Dedifferentiated amniotic fluid mesenchymal stem cell (primary cell): Measurements from ENCODE around the gene ZNF423.

Experiments
- DNase-seq: peaks from one replicate; pipeline ENCODE4 v3.0.0-alpha.2; 2016; ENCODE audit errors: extremely low spot score

The ZNF423 gene

GRCh38 chr16:49750341-49751000 lies 105.4 kb downstream of the ZNF423 start:
- DNase-seq = no peak

GRCh38 chr16:49749816-49750215 lies 106.1 kb downstream of the ZNF423 start:
- no peak for DNase-seq

- DNase-seq = no peak
These were observed 107.6 kb downstream of the ZNF423 start for GRCh38 chr16:49748322-49748721.

- no peak for DNase-seq
These were observed 108.3 kb downstream of the ZNF423 start for GRCh38 chr16:49747654-49748053.

DNA sequence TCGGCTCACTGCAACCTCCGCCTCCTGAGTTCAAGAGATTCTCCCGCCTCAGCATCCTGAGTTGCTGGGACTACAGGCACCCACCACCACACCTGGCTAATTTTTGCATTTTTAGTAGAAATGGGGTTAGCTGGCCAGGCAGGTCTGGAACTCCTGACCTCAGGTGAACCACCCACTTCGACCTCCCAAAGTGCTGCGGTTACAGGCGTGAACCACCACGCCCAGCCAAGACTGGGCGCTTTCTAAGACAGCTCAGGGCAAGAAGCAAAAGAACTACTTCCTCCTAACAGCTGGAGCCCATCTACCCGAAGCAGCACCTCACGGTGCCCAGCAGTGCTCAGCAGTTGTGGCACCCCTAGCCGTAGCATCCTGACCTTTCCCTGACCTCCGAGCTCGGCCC lies 109.4 kb downstream of the ZNF423 start:
- no peak for DNase-seq

DNA sequence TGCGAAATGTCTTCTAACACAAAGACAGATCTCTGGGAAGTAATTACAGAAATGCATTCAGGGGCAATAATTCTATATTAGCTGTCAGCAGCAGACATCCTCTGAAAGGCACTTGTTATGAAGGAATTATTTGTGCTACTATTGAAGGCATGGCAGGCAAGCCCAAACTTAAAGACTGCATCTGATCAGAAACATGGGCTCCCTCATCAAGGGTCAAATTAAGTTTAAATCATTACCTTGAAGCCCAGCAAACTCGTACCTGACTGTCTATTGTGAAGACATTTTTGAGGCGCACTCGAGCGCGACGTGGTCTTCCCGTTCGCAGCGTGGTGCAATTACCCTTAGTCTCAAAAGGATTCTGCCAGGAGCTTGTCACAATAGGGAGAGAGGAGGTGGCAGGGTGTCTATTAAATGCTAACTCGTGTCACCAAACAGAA lies 110.6 kb downstream of the ZNF423 start:
- no peak for DNase-seq

DNA sequence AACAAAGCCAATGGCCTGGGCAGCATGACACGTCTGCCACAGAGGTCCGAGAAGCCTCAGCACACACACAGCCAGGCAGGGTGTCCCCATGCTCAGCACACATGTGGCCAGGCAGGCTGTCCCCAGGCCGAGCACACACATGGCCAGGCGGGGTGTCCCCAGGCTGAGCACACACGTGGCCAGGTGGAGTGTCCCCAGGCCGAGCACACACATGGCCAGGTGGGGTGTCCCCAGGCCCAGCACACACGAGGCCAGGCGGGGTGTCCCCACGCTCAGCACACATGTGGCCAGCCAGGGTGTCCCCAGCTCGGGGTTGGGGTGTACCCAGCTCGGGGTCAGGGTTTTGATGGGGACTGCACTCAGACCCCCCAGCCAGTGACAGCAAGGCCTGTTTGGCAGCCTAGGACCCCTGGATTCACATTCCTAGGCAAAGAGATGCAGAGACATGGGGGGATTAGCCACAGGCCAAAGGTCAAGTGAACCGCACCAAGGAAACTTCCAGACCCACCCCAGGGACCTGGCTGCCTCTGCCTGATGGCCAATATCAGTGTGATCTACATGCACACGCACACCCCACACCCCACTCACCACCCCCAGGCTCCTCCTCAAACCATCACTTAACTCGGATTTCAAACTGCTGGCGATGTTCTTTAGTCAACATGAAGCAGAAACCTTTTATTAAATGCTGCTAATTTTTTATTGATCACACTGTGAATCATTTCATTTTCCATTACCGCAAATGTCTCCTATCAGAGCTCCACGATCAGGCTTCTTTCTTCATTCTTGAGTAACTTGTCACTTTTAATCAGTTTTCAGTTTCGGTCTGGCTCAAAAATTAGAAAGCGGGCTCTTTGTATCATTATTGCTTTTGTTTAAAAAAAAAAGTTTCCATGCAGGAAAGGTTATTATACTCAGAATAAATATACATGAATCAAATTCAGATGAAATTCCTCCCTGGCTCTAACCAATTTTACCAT lies 111.4 kb downstream of the ZNF423 start:
- no peak for DNase-seq

DNA sequence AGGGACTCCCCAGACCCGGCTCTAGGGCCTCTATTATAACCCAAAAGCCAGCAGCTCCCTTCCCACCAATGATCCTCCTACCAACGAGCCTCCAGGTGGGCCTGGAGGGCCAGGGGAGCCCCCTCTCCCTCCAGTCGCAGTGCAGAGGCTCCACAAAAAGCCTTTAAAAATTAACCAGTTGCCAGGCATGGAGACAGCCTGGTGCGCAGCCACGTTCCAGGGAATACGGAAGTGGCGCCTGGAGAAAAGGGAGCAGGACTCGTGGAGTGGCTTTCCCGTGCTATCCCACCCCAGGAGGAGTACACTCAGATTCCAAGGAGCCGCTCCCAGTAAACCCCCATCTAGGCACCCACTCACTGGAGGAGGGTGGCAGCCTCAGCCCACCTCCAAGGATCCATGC lies 112.3 kb downstream of the ZNF423 start:
- DNase-seq = no peak

DNA sequence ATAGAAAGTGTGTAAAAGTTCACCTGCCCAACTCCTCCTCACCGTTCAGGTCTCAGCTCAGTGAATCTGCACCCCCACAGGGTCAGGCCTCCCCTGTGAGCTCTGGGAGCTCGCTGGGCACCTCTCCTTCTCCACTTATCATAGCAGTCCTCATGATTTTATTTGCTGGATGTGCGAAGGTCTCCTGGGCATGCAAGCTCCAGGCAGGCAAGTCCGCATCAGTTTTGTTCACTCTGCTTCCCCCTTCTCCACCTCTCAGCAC lies 112.8 kb downstream of the ZNF423 start:
- no peak for DNase-seq

DNA sequence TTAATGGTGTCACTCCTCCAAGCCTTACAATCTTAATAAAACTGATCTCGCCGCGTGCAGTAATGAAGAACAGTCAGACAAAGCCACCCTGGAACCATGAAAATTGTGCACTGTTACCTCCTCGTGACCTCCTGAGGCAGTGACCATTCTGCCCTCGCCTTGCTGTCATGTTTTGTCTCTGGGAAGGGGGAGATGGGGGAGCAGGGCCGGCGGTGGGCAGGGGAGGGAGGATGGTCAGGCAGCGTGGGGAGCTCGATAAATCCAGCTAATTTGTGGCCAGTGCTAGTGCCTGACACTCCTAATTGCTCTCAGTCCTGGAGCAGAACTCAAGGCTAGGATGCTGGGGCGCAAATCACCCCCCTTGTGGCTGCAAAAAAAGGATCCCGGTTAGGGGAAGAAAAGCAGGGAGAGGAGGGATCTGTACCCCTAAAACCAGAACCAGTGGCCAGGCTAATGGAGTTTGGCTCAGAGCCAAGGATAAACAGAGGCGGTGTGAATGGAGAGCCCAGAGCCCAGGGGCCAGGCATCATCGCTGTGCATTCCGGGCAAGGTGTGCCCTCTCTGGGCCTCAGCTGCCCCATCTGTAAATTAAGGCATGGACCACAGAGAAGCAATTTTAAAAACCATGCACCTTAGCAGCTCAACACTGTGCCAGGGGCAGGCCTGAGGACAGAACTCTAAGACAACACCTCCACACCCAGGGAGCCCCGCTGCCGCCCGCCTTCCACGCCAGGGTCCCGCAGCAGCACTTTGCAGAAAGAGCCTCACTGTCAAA lies 113.3 kb downstream of the ZNF423 start:
- no peak for DNase-seq

DNA sequence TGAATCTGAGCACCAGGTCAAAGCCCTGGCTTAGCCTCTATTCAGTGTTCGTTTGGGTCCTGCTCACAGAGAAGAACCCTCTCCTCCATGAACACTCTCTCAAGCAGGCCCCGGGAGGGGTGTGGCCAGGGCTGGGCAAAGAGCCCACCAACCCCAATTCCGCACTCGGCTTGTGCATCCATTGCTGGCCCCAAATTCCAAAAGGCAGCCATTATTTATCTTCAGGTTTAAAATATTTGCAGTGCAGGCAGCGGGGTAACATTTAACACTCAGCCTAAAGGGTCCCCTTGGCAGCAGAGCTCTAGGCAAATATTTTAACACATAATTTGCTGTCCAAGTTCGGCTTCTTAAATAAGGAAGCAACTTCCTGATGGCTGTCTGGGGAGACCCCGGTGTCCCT lies 115.7 kb downstream of the ZNF423 start:
- DNase-seq = no peak

DNA sequence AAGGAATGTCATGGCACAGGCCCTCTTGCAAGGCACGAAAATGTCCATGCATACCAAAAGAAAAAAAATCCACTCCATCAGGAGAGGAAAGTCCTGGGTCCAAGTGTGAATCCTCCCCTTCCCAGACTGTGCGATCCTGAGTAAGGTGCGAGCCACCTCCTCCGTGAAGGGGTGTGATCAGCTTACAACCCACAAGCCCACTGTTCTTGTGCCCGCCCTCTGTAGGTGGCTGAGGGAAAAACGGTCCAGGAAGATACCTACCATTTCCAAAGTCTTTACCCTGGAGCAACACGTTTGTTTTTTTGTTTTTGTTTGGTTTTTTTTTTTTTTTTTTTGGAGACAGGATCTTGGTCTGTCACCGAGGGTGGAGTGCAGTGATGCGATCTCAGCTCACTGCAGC lies 116.5 kb downstream of the ZNF423 start:
- DNase-seq = no peak

DNA sequence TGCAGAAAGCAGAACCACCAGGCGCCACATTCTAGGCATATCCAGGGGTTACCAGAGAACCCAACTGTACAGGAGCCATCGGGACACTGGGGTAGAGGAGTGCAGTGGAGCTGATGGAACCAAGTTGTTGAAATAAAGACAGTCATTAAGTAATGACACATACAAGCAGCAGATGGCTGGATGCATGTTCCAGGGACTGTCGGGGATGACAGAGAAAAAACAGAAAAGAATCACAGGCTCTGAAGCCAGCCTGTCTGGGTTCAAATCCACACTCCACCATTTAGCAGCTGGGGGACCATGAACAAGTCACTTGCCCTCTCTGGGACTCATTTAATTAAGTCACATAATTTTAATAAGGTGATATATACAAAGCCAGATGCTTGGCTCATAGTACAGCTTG lies 117.1 kb downstream of the ZNF423 start:
- DNase-seq = no peak

GRCh38 chr16:49738001-49738400 lies 117.9 kb downstream of the ZNF423 start:
- no peak for DNase-seq

DNA sequence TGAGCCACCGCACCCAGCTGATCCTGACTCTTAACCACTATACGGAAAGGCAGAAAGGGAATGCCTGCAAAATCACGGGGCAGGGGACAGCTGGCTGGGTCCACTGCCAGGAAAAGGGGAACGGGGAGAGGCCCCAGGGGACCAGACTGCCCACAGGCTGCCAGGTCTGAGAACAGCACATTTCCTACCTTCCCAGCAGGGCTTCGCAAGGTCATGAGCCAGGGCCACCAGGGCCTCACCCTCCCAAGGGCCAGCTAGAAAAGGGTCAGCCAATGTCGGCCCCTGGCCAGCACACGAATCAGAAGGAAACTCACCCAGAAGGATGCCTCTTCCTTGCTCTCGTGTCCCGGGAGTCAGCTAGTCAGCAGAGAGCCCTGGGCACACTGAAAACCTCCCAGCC lies 118.4 kb downstream of the ZNF423 start:
- no peak for DNase-seq

GRCh38 chr16:49734331-49734730 lies 121.6 kb downstream of the ZNF423 start:
- no peak for DNase-seq

DNA sequence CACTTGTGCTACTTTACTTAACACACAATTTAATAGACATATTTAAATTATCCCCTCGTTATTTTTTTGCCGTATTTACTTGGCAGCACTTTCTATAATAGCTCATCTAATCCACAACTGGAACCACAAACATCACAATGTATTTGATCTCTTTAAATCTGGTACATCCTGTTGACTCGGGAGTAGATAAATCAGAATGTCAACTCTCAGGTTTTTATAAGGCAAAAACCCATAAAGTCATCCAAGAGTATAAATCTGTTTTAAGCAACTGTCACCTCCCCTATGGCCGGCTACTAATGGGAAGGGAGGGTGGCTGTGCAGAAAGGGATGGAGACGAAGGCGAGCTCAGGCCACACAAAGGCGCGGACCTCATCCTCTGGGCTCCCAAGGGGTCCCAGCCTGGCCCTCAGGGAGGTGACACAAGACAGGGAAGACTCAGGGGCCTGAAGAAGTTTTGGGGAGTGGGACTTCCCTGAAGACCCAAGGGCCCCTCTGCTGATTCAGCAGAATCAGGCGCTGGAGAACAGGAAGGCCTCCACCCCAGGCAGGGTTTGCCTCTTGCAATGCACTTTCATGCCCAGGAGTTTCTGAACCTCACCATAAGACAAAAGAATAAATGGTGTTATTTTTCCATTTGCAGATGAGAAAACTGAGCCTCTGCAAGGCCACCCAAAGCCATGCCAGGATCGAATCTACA lies 122.5 kb downstream of the ZNF423 start:
- no peak for DNase-seq

DNA sequence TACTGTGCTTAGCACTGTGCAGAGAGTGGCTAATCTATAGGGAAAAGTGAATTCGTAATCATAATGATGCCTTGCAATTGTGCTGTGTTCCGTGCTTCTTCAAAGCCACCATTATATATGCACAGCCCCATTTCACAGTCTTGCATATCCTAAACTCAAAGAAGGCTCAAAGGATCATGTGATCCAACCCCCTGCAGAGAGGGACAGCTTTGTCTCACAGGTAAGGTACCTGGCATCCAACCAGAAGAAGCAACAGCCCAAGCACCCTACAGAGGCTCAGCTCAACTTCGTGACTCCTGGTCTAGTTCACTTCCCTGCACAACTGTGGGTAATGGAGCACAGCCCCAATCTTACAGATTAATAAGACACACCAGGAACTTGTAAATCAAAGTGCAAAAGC lies 124.0 kb downstream of the ZNF423 start:
- DNase-seq = no peak

- DNase-seq = no peak
These were observed 125.1 kb downstream of the ZNF423 start for GRCh38 chr16:49730772-49731171.

- DNase-seq = no peak
These were observed 128.3 kb downstream of the ZNF423 start for GRCh38 chr16:49727611-49728010.

DNA sequence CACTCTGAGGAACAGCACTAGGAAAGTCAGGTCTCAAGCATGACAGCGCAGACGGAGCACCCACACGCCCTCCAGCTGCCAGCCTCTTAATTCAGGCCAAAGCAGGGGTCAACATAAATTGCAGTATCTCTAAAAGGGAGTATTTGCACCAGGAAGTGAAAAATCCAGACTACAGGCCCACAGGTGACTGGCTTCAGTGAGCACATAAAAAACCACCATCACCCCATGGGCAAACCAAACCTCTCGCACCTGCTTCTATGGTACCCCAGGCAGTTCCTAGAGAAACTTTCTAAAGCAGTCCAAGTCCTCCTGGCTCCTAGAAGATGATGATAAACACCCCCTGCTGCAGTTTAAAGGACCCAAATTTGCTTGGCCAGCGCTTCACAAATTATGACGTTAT lies 129.8 kb downstream of the ZNF423 start:
- no peak for DNase-seq

DNA sequence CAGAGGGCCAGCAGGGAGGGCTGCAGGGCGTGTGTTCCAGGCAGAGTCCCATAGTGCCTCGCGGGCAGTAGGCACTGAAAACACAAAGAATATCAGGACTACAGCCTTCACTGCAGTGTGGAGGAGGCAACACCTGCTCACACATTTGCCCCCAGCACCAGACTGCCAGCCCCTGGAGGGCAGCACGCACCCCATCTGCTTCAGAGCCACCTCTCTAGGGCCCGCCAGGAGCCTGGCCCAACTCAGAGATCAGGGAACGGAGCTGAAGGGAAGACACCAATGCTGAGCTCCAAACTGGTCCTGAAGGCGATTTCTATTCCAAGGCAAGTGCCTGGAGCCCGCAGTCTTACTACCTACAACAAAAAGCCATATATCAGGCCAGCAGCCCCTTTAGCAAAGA lies 130.3 kb downstream of the ZNF423 start:
- no peak for DNase-seq
